ENCODE results near the gene SIAH3. TPM values are rescaled to one million over a fixed set of nuclear protein-coding genes. Genes with fewer than 3 reads are reported as not detected.

SIAH3 gene
- total and polyA plus RNA-seq, 9 of the 15 experiments (the other 6 are each of a cell fraction or from before 2014, with no cell fraction given), result not detected

DNA sequence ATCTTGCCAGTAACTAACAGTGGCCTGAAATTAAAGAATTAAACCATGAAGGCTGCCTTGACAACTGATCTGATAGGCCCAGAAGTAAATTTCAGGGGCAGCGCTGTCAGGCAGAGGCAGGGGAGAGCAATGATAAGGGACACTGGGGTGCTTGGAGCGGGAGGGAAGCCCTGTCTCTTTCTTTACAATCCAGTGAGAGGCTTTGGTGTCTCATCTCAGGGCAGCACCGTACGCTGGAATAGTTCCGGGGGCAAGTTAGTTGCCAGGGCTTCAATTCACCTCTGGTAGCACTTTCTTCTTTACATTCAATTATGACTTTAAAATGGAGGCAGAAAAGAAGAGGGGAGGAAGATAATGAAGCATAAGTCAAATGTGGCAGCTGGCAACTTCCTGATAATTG is 74.8 kb downstream of the SIAH3 start:
- no peaks in the 10 kb centered on the region for H3K9me1 ChIP-seq (ENCODE audit: control insufficient read depth, insufficient read depth, low read length)
- H3K27ac ChIP-seq (ENCODE audit: extremely low read depth, low read depth, low read length), result no peak overlapping the region
- no peaks in the 10 kb centered on the region for H3K79me2 ChIP-seq (ENCODE audit: control insufficient read depth, insufficient read depth, low read length)
- intact Hi-C loops (cut with micrococcal nuclease) (no loop called here), in situ Hi-C loops (cut with MboI) (no loop called here)
- H3K4me3 ChIP-seq, result no peak overlapping the region
- no peak for TF ChIP-seq YBX1 (IDR thresholded peaks at IDR 0.05)
- TF ChIP-seq ZNF431 (CRISPR knock-in tag; IDR thresholded peaks at IDR 0.05), result no peak
- TF ChIP-seq HLTF (IDR thresholded peaks at IDR 0.05), result no peak
- no peak for TF ChIP-seq SMARCA4 (IDR thresholded peaks at IDR 0.05)
- TF ChIP-seq ZNF507 (tag; conservative IDR thresholded peaks at IDR 0.05), result no peak
- TF ChIP-seq ZNF408 (CRISPR knock-in tag; IDR thresholded peaks at IDR 0.05; ENCODE audit: low read depth), result no peak
- TF ChIP-seq SREBF2 (CRISPR knock-in tag; IDR thresholded peaks at IDR 0.05), result no peak
- no peak for TF ChIP-seq NCOA6 (IDR thresholded peaks at IDR 0.05)
- no peak for TF ChIP-seq NR2C2 (CRISPR knock-in tag; IDR thresholded peaks at IDR 0.05)
- TF ChIP-seq NR2C2 (tag; IDR thresholded peaks at IDR 0.05), result no peak
- no peak for TF ChIP-seq KAT7 (CRISPR knock-in tag; IDR thresholded peaks at IDR 0.05; ENCODE audit: borderline replicate concordance)
- TF ChIP-seq MEF2D (tag; conservative IDR thresholded peaks at IDR 0.05; ENCODE audit: low read depth), result no peak
- TF ChIP-seq, protein P1, sequence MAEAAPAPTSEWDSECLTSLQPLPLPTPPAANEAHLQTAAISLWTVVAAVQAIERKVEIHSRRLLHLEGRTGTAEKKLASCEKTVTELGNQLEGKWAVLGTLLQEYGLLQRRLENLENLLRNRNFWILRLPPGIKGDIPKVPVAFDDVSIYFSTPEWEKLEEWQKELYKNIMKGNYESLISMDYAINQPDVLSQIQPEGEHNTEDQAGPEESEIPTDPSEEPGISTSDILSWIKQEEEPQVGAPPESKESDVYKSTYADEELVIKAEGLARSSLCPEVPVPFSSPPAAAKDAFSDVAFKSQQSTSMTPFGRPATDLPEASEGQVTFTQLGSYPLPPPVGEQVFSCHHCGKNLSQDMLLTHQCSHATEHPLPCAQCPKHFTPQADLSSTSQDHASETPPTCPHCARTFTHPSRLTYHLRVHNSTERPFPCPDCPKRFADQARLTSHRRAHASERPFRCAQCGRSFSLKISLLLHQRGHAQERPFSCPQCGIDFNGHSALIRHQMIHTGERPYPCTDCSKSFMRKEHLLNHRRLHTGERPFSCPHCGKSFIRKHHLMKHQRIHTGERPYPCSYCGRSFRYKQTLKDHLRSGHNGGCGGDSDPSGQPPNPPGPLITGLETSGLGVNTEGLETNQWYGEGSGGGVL (CRISPR knock-in tag; IDR thresholded peaks at IDR 0.05), result no peak
- no peak for TF ChIP-seq ZNF57 (CRISPR knock-in tag; IDR thresholded peaks at IDR 0.05)
- TF ChIP-seq RBM34 (IDR thresholded peaks at IDR 0.05; ENCODE audit: borderline replicate concordance, insufficient read depth, low read length), result no peak
- no peak for TF ChIP-seq ZNF436 (CRISPR knock-in tag; IDR thresholded peaks at IDR 0.05)
- no peak for TF ChIP-seq MBD1 (CRISPR knock-in tag; IDR thresholded peaks at IDR 0.05)
- no peak for TF ChIP-seq CXXC5 (CRISPR knock-in tag; IDR thresholded peaks at IDR 0.05)
- TF ChIP-seq MED1 (CRISPR knock-in tag; IDR thresholded peaks at IDR 0.05; ENCODE audit: borderline replicate concordance), result no peak
- POLR2A ChIA-PET, result no interaction called here
- H3K9ac ChIP-seq (ENCODE audit: insufficient read depth in 1 of 2, low read depth in 2 of 2, low read length in 2 of 2), result no peak overlapping the region
- BruUV-seq (replicated peaks), result no TSS peak
- H3K4me1 ChIP-seq (replicated peaks in 1 of 2; ENCODE audit: control insufficient read depth in 2 of 2, insufficient read depth in 2 of 2, low read length in 2 of 2), result no peaks in the 10 kb centered on the region
- no peak overlapping the region for H3K4me2 ChIP-seq (ENCODE audit: insufficient read depth, low read length)
- ATAC-seq, result no peak
- H4K20me1 ChIP-seq (replicated peaks; ENCODE audit: control insufficient read depth, insufficient read depth, low read length), result no peaks in the 10 kb centered on the region
- DNase-seq (ENCODE audit: extremely low read depth in 1 of 4, low spot score in 3 of 4), result no peak
- no peaks in the 10 kb centered on the region for H3K9me3 ChIP-seq (replicated peaks; ENCODE audit: control insufficient read depth, insufficient read depth, low read depth, low read length)
- WGBS (ENCODE audit: insufficient coverage, low coverage, missing lambda C conversion rate), result 0% methylated on average over 5 of the region's 5 CpGs
- no peak for FAIRE-seq
- H3K36me3 ChIP-seq (ENCODE audit: control insufficient read depth, insufficient read depth, low read length), result no peaks in the 10 kb centered on the region
- peaks cover 0 to 21% of the 10 kb centered on the region in 2 experiments; a peak in 1 of 5 replicates for H3K27me3 ChIP-seq (ENCODE audit: control insufficient read depth in 2 of 2, insufficient read depth in 2 of 2, low read length in 2 of 2)
- H2AFZ ChIP-seq (ENCODE audit: low read depth, low read length), result no peak overlapping the region
- CTCF ChIA-PET (ENCODE audit: low intra/inter-chr PET ratio), result no interaction called here
